PC-9 (cell line): Measurements from ENCODE around the gene KIR3DL3. TPM values are rescaled to one million over a fixed set of nuclear protein-coding genes. Genes with fewer than 3 reads are reported as not detected.
A peak's percentile ranks its signal among the peaks of the same experiment; 100 is the strongest.
"Not testable (repeated sequence)": the region's sequence is repeated elsewhere in the genome, so short reads cannot be mapped to it uniquely, and the experiment has no call there.

Experiments used
- BruUV-seq: library from RNA; stranded (reverse); fragments of 400-500 nt; replicated peaks from 2 replicates; lab custom pipeline; 2021; lab: Mats Ljungman, UMichigan
- CTCF ChIA-PET: fragments of 300-600 bp; sonication (Branson Sonifier 250); formaldehyde crosslinking; loops from one replicate; lab custom pipeline; 2022; ENCODE audit warnings: antibody characterized with exemption; lab: Charles Lee
- POLR2A ChIA-PET: fragments of 300-600 bp; sonication (Branson Sonifier 250); formaldehyde crosslinking; loops from one replicate; lab custom pipeline; 2022; ENCODE audit warnings: antibody characterized with exemption; ENCODE audit not compliant: unreplicated experiment; lab: Charles Lee
- DNase-seq, 2 experiments: peaks; one replicate each; pipeline versions ENCODE4 v3.0.0 to v3.0.0-alpha.2; 2015 to 2022; ENCODE audit warnings: mixed read lengths in 1 of 2
- H2AFZ ChIP-seq: fragments of 200-600 bp; sonication (generic); 2 replicates; pipeline ENCODE4 v1.8.1; 2017; ENCODE audit warnings: antibody characterized with exemption
- H3F3A ChIP-seq: fragments of 200-600 bp; sonication (generic); 2 replicates; pipeline ENCODE4 v1.8.1; 2017; ENCODE audit warnings: antibody characterized with exemption, mild to moderate bottlenecking, low read depth; ENCODE audit not compliant: insufficient read depth
- H3K27ac ChIP-seq: fragments of 200-600 bp; sonication (generic); 2 replicates; pipeline ENCODE4 v1.6.1; 2016; ENCODE audit warnings: mixed run types
- H3K27me3 ChIP-seq: fragments of 200-600 bp; sonication (generic); 2 replicates; pipeline ENCODE4 v1.6.1; 2016; ENCODE audit warnings: low read depth, mixed run types; ENCODE audit not compliant: insufficient read depth
- H3K36me3 ChIP-seq: fragments of 200-600 bp; sonication (generic); 2 replicates; pipeline ENCODE4 v1.6.1; 2016; ENCODE audit warnings: low read depth, mixed run types
- H3K4me1 ChIP-seq: fragments of 200-600 bp; sonication (generic); replicated peaks from 2 replicates; pipeline ENCODE4 v1.6.1; 2016; ENCODE audit warnings: mixed run types; ENCODE audit not compliant: insufficient read depth
- H3K4me2 ChIP-seq: fragments of 200-600 bp; sonication (generic); 2 replicates; pipeline ENCODE4 v1.6.1; 2017; ENCODE audit warnings: mixed run types
- H3K4me3 ChIP-seq: fragments of 200-600 bp; sonication (generic); 2 replicates; pipeline ENCODE4 v1.6.1; 2016; ENCODE audit warnings: mixed run types
- H3K79me2 ChIP-seq: fragments of 200-600 bp; sonication (generic); 2 replicates; pipeline ENCODE4 v1.6.1; 2017; ENCODE audit warnings: low read depth, mixed run types
- H3K9me2 ChIP-seq: fragments of 200-600 bp; sonication (generic); 2 replicates; pipeline ENCODE4 v1.8.1; 2017; ENCODE audit warnings: mild to moderate bottlenecking; ENCODE audit not compliant: insufficient read depth
- H3K9me3 ChIP-seq: fragments of 200-600 bp; sonication (generic); 2 replicates; pipeline ENCODE4 v1.8.1; 2016; ENCODE audit warnings: low read depth; ENCODE audit not compliant: insufficient read depth
- H4K20me1 ChIP-seq: fragments of 200-600 bp; sonication (generic); 2 replicates; pipeline ENCODE4 v1.8.1; 2017; ENCODE audit not compliant: insufficient read depth
- intact Hi-C: fragments of 100-400 bp; cut with micrococcal nuclease; formaldehyde crosslinking; loops from one replicate; pipeline ENCODE4 v1.10.0; 2022; ENCODE audit not compliant: unreplicated experiment
- total RNA-seq: library from RNA; stranded (reverse); gene quantifications from 2 replicates; pipeline ENCODE4 v1.2.3, GENCODE V29; 2021

Gene KIR3DL3
- total RNA-seq, 1 experiment from 2014 or later: not detected

DNA sequence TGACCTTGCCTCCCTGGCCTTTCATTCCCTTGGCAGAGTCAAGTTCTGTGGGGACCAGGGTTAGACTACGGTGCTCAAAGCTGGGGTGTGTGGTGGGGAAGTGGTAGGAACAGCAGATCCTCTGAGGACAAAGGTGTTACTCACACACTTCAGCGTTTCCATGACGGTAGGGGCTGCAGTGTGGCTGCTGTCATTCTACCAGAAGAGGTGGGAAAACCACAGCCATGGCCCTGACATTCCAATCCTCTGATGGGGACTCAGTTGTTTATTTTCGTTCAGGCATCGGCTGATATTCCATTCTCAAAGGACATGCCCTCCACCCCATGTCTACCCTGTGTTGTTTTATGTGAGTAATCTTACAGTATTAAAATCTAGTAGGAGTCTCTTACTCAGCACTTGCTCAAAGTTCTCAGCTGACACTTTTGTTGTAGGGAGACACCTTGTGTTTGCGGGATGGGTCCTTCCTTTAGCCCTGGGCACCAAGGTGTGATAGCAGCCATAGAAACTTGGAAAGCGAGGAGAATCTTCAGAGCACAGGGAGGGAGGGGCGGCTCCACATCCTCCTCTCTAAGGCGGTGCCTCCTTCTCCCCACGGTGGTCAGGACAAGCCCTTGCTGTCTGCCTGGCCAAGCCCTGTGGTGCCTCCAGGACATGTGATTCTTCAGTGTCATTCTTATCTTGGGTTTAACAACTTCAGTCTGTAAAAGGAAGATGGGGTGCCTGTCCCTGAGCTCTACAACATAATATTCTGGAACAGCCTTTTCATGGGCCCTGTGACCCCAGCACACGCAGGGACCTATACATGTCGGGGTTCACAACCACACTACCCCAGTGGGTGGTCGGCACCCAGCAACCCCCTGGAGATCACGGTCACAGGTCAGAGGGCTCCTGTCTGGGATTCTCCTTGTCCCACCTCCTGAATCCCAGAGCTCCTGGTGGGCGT is 47.0 kb downstream of the KIR3DL3 start:
- H4K20me1 ChIP-seq, H3F3A ChIP-seq, CTCF ChIA-PET, H3K9me2 ChIP-seq, H3K36me3 ChIP-seq, H3K4me3 ChIP-seq, H3K27ac ChIP-seq, intact Hi-C loops, BruUV-seq, H2AFZ ChIP-seq, POLR2A ChIA-PET, H3K4me1 ChIP-seq, H3K79me2 ChIP-seq, H3K9me3 ChIP-seq, H3K4me2 ChIP-seq: not testable (repeated sequence)
- peak in 1 of 2 experiments; percentile 1 for DNase-seq
- peaks cover 27% of the 10 kb centered on the region; the same call in 1 of the 2 replicates for H3K27me3 ChIP-seq

DNA sequence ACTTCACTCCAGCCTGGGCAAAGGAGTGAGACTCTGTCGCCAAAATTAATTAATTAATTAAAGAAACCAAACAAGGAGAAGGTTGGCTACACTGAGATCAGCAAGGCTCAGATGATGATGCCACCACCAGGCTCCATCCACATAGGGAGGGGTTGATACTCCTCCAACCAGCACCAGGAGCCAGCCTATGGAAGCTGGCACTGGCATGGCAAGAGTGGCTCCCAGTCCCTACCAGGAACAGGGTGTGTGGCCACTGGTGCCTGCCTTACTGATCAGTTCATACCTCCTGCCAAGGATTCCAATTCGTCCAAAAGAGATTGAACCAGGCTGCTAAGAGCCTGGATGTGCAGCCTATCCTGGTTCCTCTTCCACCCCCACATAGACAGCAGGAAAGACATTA is 48.4 kb downstream of the KIR3DL3 start:
- BruUV-seq, H3K9me3 ChIP-seq, H2AFZ ChIP-seq, H3K9me2 ChIP-seq, H3K4me1 ChIP-seq, H3K79me2 ChIP-seq, CTCF ChIA-PET, H3F3A ChIP-seq, POLR2A ChIA-PET, intact Hi-C loops, H3K4me3 ChIP-seq, H3K36me3 ChIP-seq, H4K20me1 ChIP-seq, DNase-seq, H3K4me2 ChIP-seq, H3K27ac ChIP-seq: not testable (repeated sequence)
- peaks cover 36% of the 10 kb centered on the region; the same call in 1 of the 2 replicates for H3K27me3 ChIP-seq

GRCh38 chr19:54775095-54775815 is 51.0 kb downstream of the KIR3DL3 start:
- DNase-seq, H3K36me3 ChIP-seq, POLR2A ChIA-PET, H3K9me2 ChIP-seq, H3K79me2 ChIP-seq, H3K4me1 ChIP-seq, intact Hi-C loops, H4K20me1 ChIP-seq, BruUV-seq, H3K4me3 ChIP-seq, H3K4me2 ChIP-seq, H3K9me3 ChIP-seq, CTCF ChIA-PET, H3F3A ChIP-seq, H3K27ac ChIP-seq, H2AFZ ChIP-seq: not testable (repeated sequence)
- peaks cover 43% of the 10 kb centered on the region; the same call in 1 of the 2 replicates for H3K27me3 ChIP-seq

GRCh38 chr19:54775830-54776229 is 51.6 kb downstream of the KIR3DL3 start:
- intact Hi-C loops, POLR2A ChIA-PET, H3K4me3 ChIP-seq: not testable (repeated sequence)

GRCh38 chr19:54777851-54778250 is 53.6 kb downstream of the KIR3DL3 start:
- DNase-seq, POLR2A ChIA-PET, intact Hi-C loops: not testable (repeated sequence)

More at GRCh38 chr19:54775830-54776229, 51.6 kb downstream of the KIR3DL3 start:
- H3K79me2 ChIP-seq, DNase-seq, H3F3A ChIP-seq, H4K20me1 ChIP-seq, H3K4me2 ChIP-seq, H3K9me2 ChIP-seq, H3K4me1 ChIP-seq, H2AFZ ChIP-seq, CTCF ChIA-PET, H3K9me3 ChIP-seq, BruUV-seq, H3K27ac ChIP-seq, H3K36me3 ChIP-seq: not testable (repeated sequence)
- H3K27me3 ChIP-seq: peaks cover 43% of the 10 kb centered on the region; the same call in 1 of the 2 replicates

DNA sequence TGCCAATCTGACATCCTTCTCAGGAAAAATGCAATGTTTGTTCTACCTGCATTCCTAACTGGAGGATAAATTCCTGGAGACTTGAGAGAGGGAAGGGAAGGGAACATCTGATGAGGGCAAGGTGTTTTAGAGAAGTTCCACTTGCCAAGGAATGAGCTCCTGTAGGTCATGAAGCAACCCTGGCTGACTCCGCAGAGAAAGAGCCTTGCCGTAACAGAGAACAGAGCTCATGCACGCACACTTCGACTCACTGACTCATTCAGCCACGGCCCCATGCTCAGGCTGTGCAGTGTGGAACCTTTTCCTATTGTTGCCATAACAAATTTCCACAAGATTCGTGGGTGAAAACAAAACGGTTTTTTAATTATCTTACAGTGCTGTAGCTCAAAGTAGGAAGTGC is 54.7 kb downstream of the KIR3DL3 start:
- H4K20me1 ChIP-seq, H3K27ac ChIP-seq, H3K79me2 ChIP-seq, POLR2A ChIA-PET, H3K4me3 ChIP-seq, H3K9me3 ChIP-seq, H3K9me2 ChIP-seq, H3F3A ChIP-seq, BruUV-seq, DNase-seq, H3K36me3 ChIP-seq, H3K4me1 ChIP-seq, CTCF ChIA-PET, H3K4me2 ChIP-seq, intact Hi-C loops, H2AFZ ChIP-seq: not testable (repeated sequence)
- peaks cover 52% of the 10 kb centered on the region; the same call in 1 of the 2 replicates for H3K27me3 ChIP-seq

More at GRCh38 chr19:54777851-54778250, 53.6 kb downstream of the KIR3DL3 start:
- H2AFZ ChIP-seq, H3K27ac ChIP-seq, H3K4me1 ChIP-seq, H3K79me2 ChIP-seq, H3K36me3 ChIP-seq, BruUV-seq, H3K4me3 ChIP-seq, H3K4me2 ChIP-seq, CTCF ChIA-PET, H3K9me2 ChIP-seq, H4K20me1 ChIP-seq, H3F3A ChIP-seq, H3K9me3 ChIP-seq: not testable (repeated sequence)
- H3K27me3 ChIP-seq: peaks cover 51% of the 10 kb centered on the region; the same call in 1 of the 2 replicates

- H3K36me3 ChIP-seq, H3F3A ChIP-seq, H3K4me2 ChIP-seq, H3K79me2 ChIP-seq, DNase-seq, H3K27ac ChIP-seq, intact Hi-C loops, H3K4me3 ChIP-seq, CTCF ChIA-PET, POLR2A ChIA-PET, H3K9me3 ChIP-seq, BruUV-seq, H4K20me1 ChIP-seq, H2AFZ ChIP-seq, H3K9me2 ChIP-seq, H3K4me1 ChIP-seq: not testable (repeated sequence)
- H3K27me3 ChIP-seq: peaks cover 64% of the 10 kb centered on the region
These were observed 58.7 kb downstream of the KIR3DL3 start for GRCh38 chr19:54782916-54783315.
